IPS-NIHi7 (cell line): ENCODE data around the gene TCP1.
"Not testable (repeated sequence)": the region's sequence is repeated elsewhere in the genome, so short reads cannot be mapped to it uniquely, and the experiment has no call there.

Experiments used
- DNase-seq: peaks from one replicate; pipeline ENCODE4 v3.0.0; 2012; ENCODE audit warnings: mixed read lengths; ENCODE audit errors: extremely low spot score

TCP1 gene

DNA sequence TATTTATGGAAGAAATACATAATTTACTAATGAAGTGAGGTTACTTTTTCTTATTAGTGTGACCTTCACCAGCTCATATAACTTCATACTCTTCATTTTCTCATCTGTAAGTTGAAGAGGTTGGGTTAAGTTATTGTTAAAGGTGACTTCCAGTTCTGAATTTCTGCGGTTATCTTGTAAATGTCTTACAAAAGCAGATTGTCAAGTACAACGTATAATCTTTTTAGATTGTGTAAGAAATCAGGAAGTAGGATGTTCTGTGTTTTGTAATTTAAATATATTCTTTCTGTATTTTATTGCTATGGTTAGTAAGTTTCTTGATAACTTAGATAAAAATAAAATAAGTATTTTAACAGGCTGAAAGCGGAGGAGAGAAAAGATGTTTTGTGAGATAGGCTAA, 50.1 kb downstream of the TCP1 start:
- no peak for DNase-seq

DNA sequence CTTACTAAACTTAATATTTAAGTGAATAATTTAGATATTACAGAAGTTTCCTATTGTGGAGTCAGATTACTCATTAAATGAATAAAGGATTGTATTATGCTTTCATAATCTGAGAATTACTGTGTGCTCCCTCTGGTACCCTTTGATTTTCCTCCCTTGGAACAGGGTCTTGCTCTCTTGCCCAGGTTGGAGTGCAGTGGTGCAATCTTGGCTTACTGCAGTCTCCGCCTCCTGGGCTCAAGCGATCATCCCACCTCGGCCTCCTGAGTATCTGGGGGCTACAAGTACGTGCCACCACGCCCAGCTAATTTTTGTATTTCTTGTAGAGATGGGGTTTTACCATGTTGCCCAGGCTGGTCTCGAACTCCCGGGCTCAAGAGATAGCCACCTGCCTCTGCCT, 52.5 kb downstream of the TCP1 start:
- no peak for DNase-seq

DNA sequence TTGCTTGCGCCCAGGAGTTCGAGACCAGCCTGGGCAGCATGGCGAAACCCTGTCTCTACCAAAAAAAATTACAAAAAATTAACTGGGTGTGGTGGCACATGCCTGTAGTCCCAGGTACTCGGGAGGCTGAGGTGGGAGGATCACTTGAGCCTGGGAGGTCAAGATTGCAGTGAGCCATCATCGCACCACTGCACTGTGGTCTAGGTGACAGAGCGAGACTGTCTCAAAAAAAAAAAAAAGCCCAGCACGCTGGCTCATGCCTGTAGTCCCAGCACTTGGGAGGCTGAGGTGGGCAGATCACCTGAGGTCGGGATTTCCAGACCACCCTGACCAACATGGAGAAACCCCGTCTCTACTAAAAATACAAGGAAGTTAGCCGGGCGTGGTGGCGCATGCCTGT, 56.0 kb downstream of the TCP1 start:
- DNase-seq: not testable (repeated sequence)

DNA sequence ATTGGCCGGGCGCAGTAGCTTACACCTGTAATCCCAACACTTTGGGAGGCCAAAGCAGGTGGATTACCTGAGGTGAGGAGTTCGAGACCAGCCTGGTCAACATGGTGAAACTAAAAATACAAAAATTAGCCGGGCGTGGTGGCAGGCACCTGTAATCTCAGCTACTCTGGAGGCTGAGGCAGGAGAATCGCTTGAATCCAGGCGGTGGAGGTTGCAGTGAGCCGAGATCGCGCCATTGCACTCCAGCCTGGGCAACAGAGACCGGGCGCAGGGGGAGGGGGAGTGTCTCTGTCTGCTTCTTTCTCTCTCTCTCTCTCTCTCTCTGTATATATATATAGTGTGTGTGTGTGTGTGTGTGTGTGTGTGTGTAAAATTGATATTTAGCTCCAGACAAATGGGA, 56.9 kb downstream of the TCP1 start:
- DNase-seq: not testable (repeated sequence)

DNA sequence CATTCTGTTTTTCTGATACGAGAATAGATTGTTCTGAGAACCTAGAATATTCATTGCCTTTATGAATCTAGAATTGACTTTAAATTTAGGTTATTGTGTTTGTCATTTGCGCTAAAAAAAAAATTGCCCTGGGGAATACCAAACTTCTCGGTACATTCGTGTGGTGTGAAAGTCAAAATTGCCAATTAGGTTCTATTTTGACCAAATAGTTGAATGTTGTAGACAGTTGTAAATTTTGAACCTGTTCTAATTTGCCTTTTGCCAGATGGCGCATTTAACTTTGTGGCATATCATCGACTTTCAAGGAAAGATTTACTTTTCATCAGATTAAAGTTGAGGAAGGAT, 59.1 kb downstream of the TCP1 start:
- no peak for DNase-seq

DNA sequence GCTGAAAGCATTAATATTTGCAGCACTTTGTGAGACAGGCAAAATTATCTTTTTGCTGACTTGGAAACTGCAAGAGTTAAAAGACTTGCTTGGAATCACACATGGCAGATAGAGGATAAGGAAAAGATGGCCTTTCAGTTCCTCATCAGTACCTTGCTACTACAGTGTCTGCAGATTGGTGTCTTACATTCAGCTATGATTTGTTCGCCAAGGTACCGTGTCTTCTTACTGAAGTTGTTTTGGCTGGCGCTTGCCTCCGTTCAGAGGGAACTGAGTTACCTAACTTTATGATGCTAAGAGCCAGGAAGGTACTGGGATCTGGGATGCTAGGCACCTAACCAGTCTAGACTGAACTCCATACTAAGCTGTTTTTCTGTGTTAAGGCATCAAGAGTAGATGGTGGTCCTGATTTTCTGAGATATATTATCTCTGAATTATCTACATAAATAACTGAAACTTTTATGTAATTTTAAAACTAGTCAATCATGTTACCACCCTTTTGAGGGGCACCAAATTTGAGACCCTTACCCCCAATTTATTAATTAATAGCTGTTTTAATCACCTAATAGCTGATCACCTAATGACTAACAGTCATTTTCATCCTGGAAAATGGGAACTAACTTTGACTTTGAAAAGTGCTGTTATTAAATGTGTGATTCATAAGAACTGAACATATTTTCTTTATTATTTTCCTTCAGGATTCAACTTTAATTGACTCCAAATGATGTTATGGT, 59.6 kb downstream of the TCP1 start:
- DNase-seq: no peak

DNA sequence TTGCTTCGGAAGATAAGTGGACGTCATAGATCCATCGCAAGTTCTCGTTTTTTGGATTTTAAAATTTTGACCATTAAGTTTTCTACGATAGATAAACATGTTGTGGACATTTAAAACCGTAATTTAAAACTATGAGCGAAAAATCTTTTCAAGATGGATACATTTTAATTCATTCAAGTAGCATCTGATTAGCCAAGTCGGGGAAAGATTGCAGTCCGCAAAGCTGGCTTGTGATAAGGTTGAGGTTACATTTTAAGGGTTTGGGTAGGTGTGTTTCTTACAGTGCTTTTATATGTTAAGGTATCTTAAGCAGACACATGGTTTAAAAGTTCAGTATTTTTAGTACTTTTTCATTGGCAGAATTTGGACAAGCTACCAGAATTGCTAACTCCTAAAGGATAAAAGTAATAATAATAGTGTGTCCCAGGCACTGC, 60.9 kb downstream of the TCP1 start:
- no peak for DNase-seq
